Body of pancreas (tissue), 4 donors: ENCODE measurements around the gene PLEKHG3.

Experiments used
- POLR2A ChIP-seq, 3 donors: fragments of 450-650 bp; IDR thresholded peaks; one replicate each; pipeline ENCODE4 v1.6.1; 2016; ENCODE audit warnings: antibody characterized with exemption in 3 of 3, mild to moderate bottlenecking in 2 of 3
- TF ChIP-seq, protein P1 (sequence below), 7 experiments: fragments of 450-650 bp in 4 of 7; fragments of 200-600 bp in 3 of 7; sonication (generic) in 3 of 7; IDR thresholded peaks; one replicate each; pipeline ENCODE4 v1.5.1; 2016 to 2019; ENCODE audit warnings: antibody characterized with exemption in 7 of 7

DNA sequence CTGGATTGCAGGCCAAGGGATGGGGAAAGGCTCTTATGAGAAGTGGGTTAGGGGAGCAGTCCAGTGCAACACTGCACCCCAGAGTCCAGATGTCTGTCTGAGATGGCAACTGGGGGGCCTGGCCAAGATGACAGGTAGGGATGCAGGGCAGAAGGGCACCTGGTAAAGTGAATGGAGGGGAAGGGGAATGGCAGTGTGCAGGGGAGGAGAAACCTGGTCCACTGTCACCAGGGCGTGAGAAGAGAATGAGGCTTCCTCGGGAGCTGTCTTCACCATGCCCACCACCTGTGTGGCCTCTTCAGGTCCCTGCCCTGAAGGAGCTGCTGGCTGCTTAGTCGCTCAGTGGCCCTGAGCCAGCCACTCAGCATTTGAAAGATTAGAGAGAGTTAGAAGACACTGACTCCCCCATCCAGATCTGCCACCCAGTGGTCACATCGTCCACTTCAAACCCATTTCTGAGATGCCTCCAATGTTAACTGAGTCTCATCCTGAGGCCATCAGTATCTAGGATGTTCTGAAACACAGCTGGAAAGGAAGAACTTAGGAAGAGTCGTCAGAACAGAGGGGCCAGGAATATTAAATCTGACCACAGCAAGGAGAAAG is 57.3 kb downstream of the PLEKHG3 start:
- no peak for TF ChIP-seq POLR2A (IDR thresholded peaks at IDR 0.05)
- TF ChIP-seq, protein P1, sequence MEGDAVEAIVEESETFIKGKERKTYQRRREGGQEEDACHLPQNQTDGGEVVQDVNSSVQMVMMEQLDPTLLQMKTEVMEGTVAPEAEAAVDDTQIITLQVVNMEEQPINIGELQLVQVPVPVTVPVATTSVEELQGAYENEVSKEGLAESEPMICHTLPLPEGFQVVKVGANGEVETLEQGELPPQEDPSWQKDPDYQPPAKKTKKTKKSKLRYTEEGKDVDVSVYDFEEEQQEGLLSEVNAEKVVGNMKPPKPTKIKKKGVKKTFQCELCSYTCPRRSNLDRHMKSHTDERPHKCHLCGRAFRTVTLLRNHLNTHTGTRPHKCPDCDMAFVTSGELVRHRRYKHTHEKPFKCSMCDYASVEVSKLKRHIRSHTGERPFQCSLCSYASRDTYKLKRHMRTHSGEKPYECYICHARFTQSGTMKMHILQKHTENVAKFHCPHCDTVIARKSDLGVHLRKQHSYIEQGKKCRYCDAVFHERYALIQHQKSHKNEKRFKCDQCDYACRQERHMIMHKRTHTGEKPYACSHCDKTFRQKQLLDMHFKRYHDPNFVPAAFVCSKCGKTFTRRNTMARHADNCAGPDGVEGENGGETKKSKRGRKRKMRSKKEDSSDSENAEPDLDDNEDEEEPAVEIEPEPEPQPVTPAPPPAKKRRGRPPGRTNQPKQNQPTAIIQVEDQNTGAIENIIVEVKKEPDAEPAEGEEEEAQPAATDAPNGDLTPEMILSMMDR (IDR thresholded peaks at IDR 0.05), result peak in 3 of 7 experiments; percentile 25 to 33 (median 29)
